Dendritic cell treated with granulocyte-macrophage colony-stimulating factor and Interleukin-4, amounts not matched to agents 40 ng/mL and 50 ng/mL, for 4 days (primary cell): ENCODE data around the gene NDUFAF5.

Source experiments
- H3K27ac Mint-ChIP-seq: one replicate; pipeline ENCODE4 v1.8.0; 2022; ENCODE audit warnings: mild to moderate bottlenecking, mixed read lengths
- H3K27me3 Mint-ChIP-seq: one replicate; pipeline ENCODE4 v1.8.0; 2022; ENCODE audit warnings: mild to moderate bottlenecking, mixed read lengths
- H3K36me3 Mint-ChIP-seq: one replicate; pipeline ENCODE4 v1.8.0; 2022; ENCODE audit warnings: low read depth, mixed read lengths
- H3K4me1 Mint-ChIP-seq: one replicate; pipeline ENCODE4 v1.8.0; 2022; ENCODE audit warnings: low read depth, mixed read lengths
- H3K4me3 Mint-ChIP-seq: one replicate; pipeline ENCODE4 v1.8.0; 2022; ENCODE audit warnings: mild to moderate bottlenecking, moderate library complexity, mixed read lengths
- H3K9me3 Mint-ChIP-seq: one replicate; pipeline ENCODE4 v1.8.0; 2022; ENCODE audit warnings: mixed read lengths
- intact Hi-C: fragments of 100-400 bp; cut with micrococcal nuclease; formaldehyde crosslinking; loops from one replicate; pipeline ENCODE4 v1.15.0; 2022

Gene NDUFAF5

DNA sequence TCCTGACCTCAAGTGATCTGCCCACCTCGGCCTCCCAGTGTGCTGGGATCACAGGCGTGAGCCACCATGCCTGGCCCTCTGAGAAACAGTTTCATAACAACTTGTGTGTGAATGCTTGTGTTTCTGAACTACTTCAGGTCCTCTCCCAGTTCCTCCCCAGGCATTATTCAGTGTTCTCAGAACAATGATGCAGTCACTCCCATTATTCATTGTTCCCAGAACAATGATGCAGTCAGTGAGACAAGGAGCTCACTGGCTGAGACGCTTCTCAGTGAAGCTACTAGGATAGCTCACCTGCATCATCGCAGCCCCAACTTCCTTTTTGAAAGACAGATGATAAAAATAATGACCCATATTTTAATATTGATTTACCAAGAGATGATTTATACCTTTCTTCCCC, 71.5 kb downstream of the NDUFAF5 start:
- H3K27me3 Mint-ChIP-seq = peaks cover 3% of the 10 kb centered on the region
- intact Hi-C loops = no loop called here

DNA sequence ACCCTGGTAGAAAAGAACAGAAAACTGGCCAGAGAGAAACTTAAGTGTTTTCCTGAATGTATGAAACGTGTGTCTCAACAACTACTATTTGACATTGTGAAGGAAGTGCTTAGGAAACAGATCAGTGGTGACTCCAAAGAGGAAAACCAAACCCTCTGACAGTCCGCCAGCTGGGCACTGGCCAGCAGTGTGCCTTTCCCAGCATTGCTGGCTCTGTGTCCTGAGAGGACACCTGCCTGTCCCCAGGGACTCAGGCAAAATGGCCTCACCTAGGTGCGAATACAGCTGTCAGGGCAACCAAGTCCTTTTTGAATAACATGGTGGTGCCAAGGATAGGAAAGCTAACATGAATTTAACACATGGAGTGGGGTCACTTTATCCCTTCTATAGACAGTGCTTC, 72.5 kb downstream of the NDUFAF5 start:
- intact Hi-C loops = no loop called here
- H3K36me3 Mint-ChIP-seq = no peaks in the 10 kb centered on the region
- no peaks in the 10 kb centered on the region for H3K9me3 Mint-ChIP-seq
- peaks cover 24% of the 10 kb centered on the region for H3K4me1 Mint-ChIP-seq
- H3K4me3 Mint-ChIP-seq = no peak overlapping the region
- peaks cover 3% of the 10 kb centered on the region for H3K27me3 Mint-ChIP-seq
- no peak overlapping the region for H3K27ac Mint-ChIP-seq

More for the DNA sequence above, 71.5 kb downstream of the NDUFAF5 start:
- H3K9me3 Mint-ChIP-seq = no peaks in the 10 kb centered on the region
- H3K4me1 Mint-ChIP-seq = peaks cover 19% of the 10 kb centered on the region
- H3K4me3 Mint-ChIP-seq = no peak overlapping the region
- no peaks in the 10 kb centered on the region for H3K36me3 Mint-ChIP-seq
- no peak overlapping the region for H3K27ac Mint-ChIP-seq

DNA sequence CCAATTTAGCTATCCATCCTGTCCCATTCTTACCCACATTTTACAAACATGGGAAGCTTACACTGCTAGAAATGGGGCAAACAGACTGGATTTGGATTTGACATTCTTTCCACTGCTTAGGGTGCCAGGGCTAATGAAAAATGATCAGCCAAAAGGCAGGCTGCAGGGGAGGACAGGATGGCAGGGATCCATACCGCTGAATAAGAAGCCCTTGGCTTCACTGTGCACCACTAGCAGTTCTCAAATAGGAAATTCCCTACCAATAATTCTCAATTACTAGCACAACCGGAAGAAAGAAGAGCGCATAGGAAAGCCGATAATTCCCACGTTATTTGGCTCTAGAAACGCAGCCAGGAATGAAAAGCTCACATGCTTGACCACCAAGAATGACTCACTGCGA, 73.1 kb downstream of the NDUFAF5 start:
- Mint-ChIP-seq H3K4me1 (peaks cover 24% of the 10 kb centered on the region), H3K27ac (no peak overlapping the region), H3K9me3 (no peaks in the 10 kb centered on the region), H3K4me3 (no peak overlapping the region), H3K36me3 (no peaks in the 10 kb centered on the region), H3K27me3 (peaks cover 3% of the 10 kb centered on the region)
- intact Hi-C loops = no loop called here

DNA sequence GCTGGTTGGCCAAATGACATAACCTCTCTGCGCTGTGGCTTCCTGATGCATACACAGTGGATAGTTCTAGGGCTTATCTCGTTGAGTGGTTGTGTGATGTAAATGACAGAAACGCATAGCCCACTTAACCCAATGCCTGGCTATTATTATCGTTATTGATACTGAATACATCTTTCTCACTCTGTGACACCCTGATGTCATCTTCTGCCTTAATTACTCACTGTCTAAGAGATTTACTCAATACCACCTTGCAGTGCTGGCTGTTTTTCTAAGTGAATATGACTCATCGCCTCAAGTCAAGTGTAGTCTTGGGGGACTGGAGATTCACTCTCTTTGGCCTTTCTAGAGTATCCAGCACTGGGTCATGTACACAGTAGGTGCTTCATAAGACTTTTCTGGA, 73.6 kb downstream of the NDUFAF5 start:
- Mint-ChIP-seq H3K4me3 (no peak overlapping the region), H3K4me1 (peaks cover 24% of the 10 kb centered on the region), H3K36me3 (no peaks in the 10 kb centered on the region), H3K9me3 (no peaks in the 10 kb centered on the region), H3K27me3 (peaks cover 1% of the 10 kb centered on the region), H3K27ac (no peak overlapping the region)
- intact Hi-C loops = no loop called here

DNA sequence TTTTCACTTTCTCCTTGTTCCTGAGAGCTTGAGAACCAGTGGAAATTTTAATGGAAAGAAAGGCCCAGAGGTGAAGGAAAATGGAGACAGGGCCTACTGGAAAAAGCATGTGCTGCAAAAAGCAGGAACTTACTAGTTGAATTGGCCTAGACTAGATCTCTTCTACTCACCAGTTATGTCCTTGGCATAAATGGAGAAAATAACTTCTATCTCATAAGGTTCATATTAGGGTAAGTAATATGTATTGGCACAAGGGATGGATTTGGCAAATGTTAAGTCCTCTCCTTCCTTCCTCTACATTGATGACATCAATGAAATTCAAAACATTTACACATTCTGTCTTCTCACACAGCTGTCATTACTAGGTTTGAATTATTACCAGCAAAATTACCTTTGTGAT, 74.0 kb downstream of the NDUFAF5 start:
- H3K4me1 Mint-ChIP-seq = peaks cover 24% of the 10 kb centered on the region
- peaks cover 1% of the 10 kb centered on the region for H3K27me3 Mint-ChIP-seq
- H3K36me3 Mint-ChIP-seq = no peaks in the 10 kb centered on the region
- intact Hi-C loops = no loop called here
- no peaks in the 10 kb centered on the region for H3K9me3 Mint-ChIP-seq
- no peak overlapping the region for H3K27ac Mint-ChIP-seq
- no peak overlapping the region for H3K4me3 Mint-ChIP-seq

DNA sequence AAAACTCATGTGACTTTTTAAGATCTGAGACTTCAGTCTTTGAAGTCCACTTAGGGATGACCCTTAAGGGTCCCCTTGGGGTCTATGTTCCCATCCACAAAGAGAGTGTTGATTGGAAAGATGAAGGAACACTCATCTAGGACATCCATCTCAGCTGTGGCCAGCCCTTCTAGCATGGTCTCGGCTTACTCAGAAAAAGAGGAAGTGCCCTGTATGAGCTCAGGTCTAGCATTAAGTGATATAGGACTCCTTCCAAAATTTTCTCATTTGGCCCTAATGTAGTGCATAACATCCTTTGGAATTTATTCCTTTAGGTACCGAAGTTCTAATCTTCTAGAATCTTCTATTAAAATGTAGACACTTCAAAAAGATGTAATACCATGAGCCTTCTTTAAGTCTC, 77.4 kb downstream of the NDUFAF5 start:
- H3K4me1 Mint-ChIP-seq = peaks cover 9% of the 10 kb centered on the region
- no peak overlapping the region for H3K27ac Mint-ChIP-seq
- no peaks in the 10 kb centered on the region for H3K9me3 Mint-ChIP-seq
- intact Hi-C loops = no loop called here
- H3K36me3 Mint-ChIP-seq = no peaks in the 10 kb centered on the region
- H3K4me3 Mint-ChIP-seq = no peak overlapping the region
- H3K27me3 Mint-ChIP-seq = peaks cover 1% of the 10 kb centered on the region

DNA sequence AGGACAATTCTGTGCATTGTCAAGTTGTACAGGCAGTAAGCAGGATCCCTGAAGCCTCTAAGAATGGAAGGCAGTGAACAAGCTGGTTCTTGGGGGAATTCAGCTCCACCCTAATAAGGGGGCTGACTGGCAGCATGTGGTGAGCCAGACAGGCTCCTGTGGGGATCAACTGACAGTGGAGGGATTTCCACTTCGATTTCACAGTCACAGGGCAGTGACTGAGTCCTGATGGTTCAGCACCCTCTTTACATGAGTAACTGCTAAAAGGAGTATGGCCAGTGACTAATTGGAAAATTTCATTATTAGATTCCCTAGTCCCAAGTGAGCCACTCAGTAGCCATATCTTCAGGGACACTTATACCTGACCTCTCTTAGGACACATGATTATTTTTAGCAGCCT, 78.4 kb downstream of the NDUFAF5 start:
- intact Hi-C loops = no loop called here
- no peak overlapping the region for H3K27ac Mint-ChIP-seq
- no peak overlapping the region for H3K4me3 Mint-ChIP-seq
- H3K36me3 Mint-ChIP-seq = no peaks in the 10 kb centered on the region
- no peaks in the 10 kb centered on the region for H3K27me3 Mint-ChIP-seq
- H3K9me3 Mint-ChIP-seq = no peaks in the 10 kb centered on the region
- peaks cover 5% of the 10 kb centered on the region for H3K4me1 Mint-ChIP-seq

DNA sequence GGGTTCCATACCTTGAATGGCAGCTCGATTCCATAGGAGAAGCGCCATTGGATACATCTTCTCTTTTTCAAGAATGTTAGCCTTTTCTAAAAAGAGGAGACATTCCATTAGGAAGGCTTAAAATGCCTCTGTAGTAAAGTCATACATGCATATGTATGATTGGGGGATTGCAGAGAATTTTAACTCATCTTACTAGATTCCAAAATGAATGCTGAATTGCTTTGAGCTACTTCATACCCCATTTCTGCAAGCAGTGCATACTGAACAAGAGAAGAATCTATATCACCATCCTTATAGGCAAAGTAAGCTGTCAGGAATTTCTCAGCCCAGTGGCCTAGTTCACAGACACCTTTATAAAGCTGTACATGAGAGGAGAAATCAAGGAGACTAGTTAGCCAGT, 80.3 kb downstream of the NDUFAF5 start:
- H3K4me3 Mint-ChIP-seq = no peak overlapping the region
- H3K36me3 Mint-ChIP-seq = no peaks in the 10 kb centered on the region
- no peaks in the 10 kb centered on the region for H3K27me3 Mint-ChIP-seq
- no peaks in the 10 kb centered on the region for H3K9me3 Mint-ChIP-seq
- H3K27ac Mint-ChIP-seq = no peak overlapping the region
- intact Hi-C loops = no loop called here
- H3K4me1 Mint-ChIP-seq = peaks cover 6% of the 10 kb centered on the region

DNA sequence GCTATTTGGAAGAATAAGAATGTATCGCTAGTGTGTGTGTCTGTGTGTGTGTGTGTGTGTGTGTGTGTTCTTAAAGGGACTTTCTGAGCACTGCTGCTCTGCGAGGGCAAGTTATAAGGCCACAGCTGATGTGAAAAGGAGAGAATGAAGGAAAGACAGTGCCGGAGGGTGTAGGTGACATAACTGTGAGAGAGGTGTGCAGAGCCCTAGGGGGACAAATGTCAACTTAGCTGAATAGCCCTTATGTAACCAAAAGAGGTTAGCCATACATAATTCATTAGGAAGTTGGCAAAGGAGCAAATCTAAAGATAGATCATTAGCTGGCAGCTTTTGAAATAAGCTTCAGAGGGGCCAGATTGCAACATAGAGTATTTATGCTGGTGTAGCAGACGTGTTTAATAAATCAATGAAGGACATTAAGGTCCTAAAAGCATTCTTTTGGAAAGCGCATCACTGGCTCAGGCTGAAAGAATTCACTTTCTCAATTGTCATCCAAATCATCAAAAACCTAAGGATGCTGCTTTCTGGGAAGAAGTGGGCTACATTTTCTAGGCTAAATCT, 81.0 kb downstream of the NDUFAF5 start:
- Mint-ChIP-seq H3K27ac (no peak overlapping the region), H3K27me3 (no peaks in the 10 kb centered on the region), H3K4me3 (no peak overlapping the region), H3K9me3 (no peaks in the 10 kb centered on the region), H3K4me1 (peaks cover 10% of the 10 kb centered on the region), H3K36me3 (no peaks in the 10 kb centered on the region)
- intact Hi-C loops = no loop called here

DNA sequence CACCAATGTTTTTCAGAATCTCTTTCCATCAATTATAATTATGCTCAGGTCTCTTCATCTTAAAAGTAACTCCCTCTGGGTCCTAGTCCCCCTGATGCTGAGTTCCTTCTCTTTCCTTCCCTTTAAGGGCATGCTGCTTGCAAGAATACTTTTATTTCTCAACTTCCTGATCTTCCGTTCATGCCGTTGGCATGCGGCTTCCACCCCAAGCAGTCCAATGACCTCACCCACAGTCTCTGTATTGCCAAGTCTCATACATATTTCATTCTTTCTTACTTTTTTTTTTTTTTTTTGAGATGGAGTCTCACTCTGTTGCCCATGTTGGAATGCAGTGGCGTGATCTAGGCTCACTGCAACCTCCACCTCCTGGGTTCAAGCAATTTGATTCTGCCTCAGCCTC, 83.5 kb downstream of the NDUFAF5 start:
- Mint-ChIP-seq H3K36me3 (no peaks in the 10 kb centered on the region), H3K4me1 (peaks cover 5% of the 10 kb centered on the region), H3K4me3 (no peak overlapping the region), H3K9me3 (no peaks in the 10 kb centered on the region), H3K27me3 (no peaks in the 10 kb centered on the region), H3K27ac (no peak overlapping the region)
- intact Hi-C loops = no loop called here

DNA sequence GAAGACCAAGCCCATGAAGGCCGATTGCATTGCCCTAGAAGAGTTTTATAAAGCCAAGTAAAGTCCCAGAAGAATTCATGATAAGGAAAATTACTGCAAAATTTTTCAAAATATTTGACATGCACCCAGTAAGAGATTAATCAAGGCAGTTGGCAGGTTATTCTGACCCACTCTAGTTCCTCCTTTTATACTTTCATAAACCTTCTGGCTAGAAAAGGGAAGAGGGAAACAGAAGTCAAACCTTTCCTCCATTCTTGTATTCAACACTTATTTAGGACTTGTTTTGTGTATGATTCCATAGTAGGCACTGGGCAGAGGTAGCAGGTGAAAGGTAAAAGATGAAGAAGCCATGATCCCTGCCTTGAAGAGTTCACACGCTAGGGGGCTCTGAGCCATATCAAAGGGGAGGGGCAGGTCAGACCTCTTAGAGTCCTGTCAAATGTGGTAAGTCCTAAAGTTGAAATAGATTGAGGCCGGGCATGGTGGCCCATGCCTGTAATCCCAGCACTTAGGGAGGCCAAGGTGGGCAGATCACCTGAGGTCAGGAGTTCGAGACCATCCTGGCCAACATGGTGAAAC, 85.4 kb downstream of the NDUFAF5 start:
- peaks cover 5% of the 10 kb centered on the region for H3K4me1 Mint-ChIP-seq
- intact Hi-C loops = no loop called here
- H3K36me3 Mint-ChIP-seq = no peaks in the 10 kb centered on the region
- H3K27me3 Mint-ChIP-seq = no peaks in the 10 kb centered on the region
- no peak overlapping the region for H3K4me3 Mint-ChIP-seq
- H3K9me3 Mint-ChIP-seq = no peaks in the 10 kb centered on the region
- H3K27ac Mint-ChIP-seq = no peak overlapping the region
